GM21825 (cell line): ENCODE results near the gene TNMD.

ENCODE experiments used
- ATAC-seq: cut with Tn5 transposase; IDR thresholded peaks from one replicate; pipeline ENCODE4 v1.9.1; 2021; ENCODE audit warnings: mild to moderate bottlenecking, moderate library complexity; ENCODE audit not compliant: unreplicated experiment

TNMD gene

GRCh38 chrX:100643956-100644860 is 59.5 kb downstream of the TNMD start, which contains the start of gene SRPX2:
Gene SRPX2, plus strand, starts transcription at chrX:100644199. Its CDS starts 2,124 bp downstream, at chrX:100646323.
- no peak for ATAC-seq

- ATAC-seq, result no peak
Observed at GRCh38 chrX:100645106-100645505, 60.4 kb downstream of the TNMD start.

- ATAC-seq, result no peak
Observed at GRCh38 chrX:100647095-100647494, 62.4 kb downstream of the TNMD start.

- no peak for ATAC-seq
Observed at GRCh38 chrX:100647739-100648138, 63.0 kb downstream of the TNMD start.

GRCh38 chrX:100648458-100649417 is 64.0 kb downstream of the TNMD start:
- no peak for ATAC-seq
